DND-41 (cell line): ENCODE results near the gene RFTN1.

Experiments
- ATAC-seq: fragments of 200-7000 bp; cut with Tn5 transposase; 3 replicates; pipeline ENCODE4 v1.9.1; 2021; ENCODE audit warnings: low read depth; ENCODE audit not compliant: insufficient read depth
- DNase-seq: peaks from one replicate; pipeline ENCODE4 v3.0.0-alpha.2; 2020
- H2AFZ ChIP-seq: 2 replicates; pipeline ENCODE4 v1.6.0; 2012; ENCODE audit warnings: low read depth, low read length
- H3K27ac ChIP-seq: 2 replicates; pipeline ENCODE4 v1.5.1; 2012; ENCODE audit warnings: low read length, inconsistent platforms
- H3K27me3 ChIP-seq: fragments of 200-600 bp; sonication (generic); 2 replicates; pipeline ENCODE4 v1.6.0; 2012; ENCODE audit warnings: low read length, mild to moderate bottlenecking, inconsistent platforms; ENCODE audit not compliant: insufficient read depth, poor library complexity
- H3K36me3 ChIP-seq: 2 replicates; pipeline ENCODE4 v1.5.1; 2012; ENCODE audit warnings: low read length, inconsistent platforms; ENCODE audit not compliant: insufficient read depth
- H3K4me1 ChIP-seq: 2 replicates; pipeline ENCODE4 v1.5.1; 2012; ENCODE audit warnings: mild to moderate bottlenecking, low read length; ENCODE audit not compliant: insufficient read depth
- H3K4me2 ChIP-seq: 2 replicates; pipeline ENCODE4 v1.6.0; 2012; ENCODE audit warnings: mild to moderate bottlenecking, moderate library complexity, low read length, inconsistent platforms; ENCODE audit not compliant: insufficient read depth
- H3K4me3 ChIP-seq, 2 experiments: fragments of 200-600 bp in 1 of 2; shearing (Covaris generic) in 1 of 2; 2 replicates each; pipeline ENCODE4 v1.5.1; 2012 to 2016; ENCODE audit warnings: inconsistent platforms in 2 of 2, low read length in 2 of 2, mild to moderate bottlenecking in 2 of 2, low read depth in 1 of 2, moderate library complexity in 1 of 2
- H3K79me2 ChIP-seq: 2 replicates; pipeline ENCODE4 v1.6.0; 2012; ENCODE audit warnings: low read length, inconsistent platforms; ENCODE audit not compliant: insufficient read depth
- H3K9ac ChIP-seq: 2 replicates; pipeline ENCODE4 v1.6.0; 2012; ENCODE audit warnings: low read depth, mild to moderate bottlenecking, inconsistent platforms, low read length, moderate library complexity
- H3K9me3 ChIP-seq: 2 replicates; pipeline ENCODE4 v1.5.1; 2012; ENCODE audit warnings: low read length, moderate library complexity, mild to moderate bottlenecking, inconsistent platforms; ENCODE audit not compliant: insufficient read depth, severe bottlenecking
- H4K20me1 ChIP-seq: 2 replicates; pipeline ENCODE4 v1.6.0; 2012; ENCODE audit warnings: low read length; ENCODE audit not compliant: insufficient read depth
- CTCF ChIP-seq: IDR thresholded peaks from 2 replicates; pipeline ENCODE4 v1.5.1; 2012; ENCODE audit warnings: borderline replicate concordance, low read length, moderate library complexity, mild to moderate bottlenecking; ENCODE audit not compliant: poor library complexity, severe bottlenecking; ENCODE audit errors: extremely low read depth
- EZH2 ChIP-seq: IDR thresholded peaks from 3 replicates; pipeline ENCODE4 v1.6.1; 2012; ENCODE audit warnings: borderline replicate concordance, low read depth, mild to moderate bottlenecking, moderate library complexity, low read length, inconsistent platforms; ENCODE audit not compliant: severe bottlenecking

RFTN1 gene

GRCh38 chr3:16477056-16477455 lies 36.4 kb downstream of the RFTN1 start:
- no peak overlapping the region for H3K4me2 ChIP-seq
- H3K4me3 ChIP-seq = no peak overlapping the region
- H3K36me3 ChIP-seq = peaks cover 76% of the 10 kb centered on the region
- H3K4me1 ChIP-seq = peaks cover 4% of the 10 kb centered on the region; the same call in 1 of the 2 replicates
- no peak for TF ChIP-seq EZH2
- no peak for TF ChIP-seq CTCF
- no peak overlapping the region for H3K9ac ChIP-seq
- H3K27me3 ChIP-seq = no peaks in the 10 kb centered on the region
- 0 out of 2 replicates have a peak, but pooled peaks cover 2% of the 10 kb centered on the region for H4K20me1 ChIP-seq
- H3K9me3 ChIP-seq = no peaks in the 10 kb centered on the region
- ATAC-seq (no peak), DNase-seq (no peak)
- peaks cover 69% of the 10 kb centered on the region for H3K79me2 ChIP-seq
- no peak overlapping the region for H3K27ac ChIP-seq
- no peak overlapping the region for H2AFZ ChIP-seq

GRCh38 chr3:16476636-16477035 lies 36.9 kb downstream of the RFTN1 start:
- Histone ChIP-seq H3K36me3 (peaks cover 77% of the 10 kb centered on the region), H3K9me3 (no peaks in the 10 kb centered on the region), H4K20me1 (0 out of 2 replicates have a peak, but pooled peaks cover 2% of the 10 kb centered on the region), H3K9ac (no peak overlapping the region), H3K4me1 (no peaks in the 10 kb centered on the region; the same call in 1 of the 2 replicates), H2AFZ (no peak overlapping the region), H3K4me3 (no peak overlapping the region), H3K79me2 (peaks cover 65% of the 10 kb centered on the region), H3K27me3 (no peaks in the 10 kb centered on the region), H3K4me2 (no peak overlapping the region), H3K27ac (no peak overlapping the region)
- no peak for TF ChIP-seq EZH2
- TF ChIP-seq CTCF = no peak
- ATAC-seq (peak; percentile 67), DNase-seq (no peak)

- no peak overlapping the region for H2AFZ ChIP-seq
- no peak for DNase-seq
- H3K9me3 ChIP-seq = no peaks in the 10 kb centered on the region
- no peak for ATAC-seq
- H3K4me1 ChIP-seq = no peaks in the 10 kb centered on the region; the same call in 1 of the 2 replicates
- TF ChIP-seq CTCF (no peak), EZH2 (no peak)
- no peak overlapping the region for H3K4me3 ChIP-seq
- H3K79me2 ChIP-seq = peaks cover 62% of the 10 kb centered on the region
- no peak overlapping the region for H3K9ac ChIP-seq
- 0 out of 2 replicates have a peak, but pooled peaks cover 2% of the 10 kb centered on the region for H4K20me1 ChIP-seq
- no peak overlapping the region for H3K4me2 ChIP-seq
- H3K36me3 ChIP-seq = peaks cover 79% of the 10 kb centered on the region
- H3K27me3 ChIP-seq = no peaks in the 10 kb centered on the region
- no peak overlapping the region for H3K27ac ChIP-seq
Observed at GRCh38 chr3:16475766-16476165, 37.7 kb downstream of the RFTN1 start.

GRCh38 chr3:16474920-16475319 lies 38.6 kb downstream of the RFTN1 start:
- Histone ChIP-seq H3K9ac (no peak overlapping the region), H3K4me3 (no peak overlapping the region), H4K20me1 (0 out of 2 replicates have a peak, but pooled peaks cover 2% of the 10 kb centered on the region), H3K4me1 (no peaks in the 10 kb centered on the region; the same call in 1 of the 2 replicates), H3K27ac (no peak overlapping the region), H3K9me3 (no peaks in the 10 kb centered on the region), H3K4me2 (no peak overlapping the region), H2AFZ (no peak overlapping the region), H3K36me3 (peaks cover 80% of the 10 kb centered on the region), H3K27me3 (no peaks in the 10 kb centered on the region), H3K79me2 (peaks cover 65% of the 10 kb centered on the region)
- no peak for ATAC-seq
- DNase-seq = no peak
- TF ChIP-seq EZH2 (no peak), CTCF (no peak)
